ENCODE results near the gene CSNK1G2.

Gene CSNK1G2

GRCh38 chr19:2027361-2027760 lies 86.4 kb downstream of the CSNK1G2 start:
- DNase-seq, result no peak

Data from DMS53 (cell line).